Germinal center (tissue), 1 donor: ENCODE data around the gene NR4A3.
"Not testable (repeated sequence)": the region's sequence is repeated elsewhere in the genome, so short reads cannot be mapped to it uniquely, and the experiment has no call there.

ENCODE experiments used
- DNase-seq: peaks from one replicate; pipeline ENCODE4 v3.0.0; 2012; ENCODE audit warnings: mixed read lengths, low spot score

NR4A3 gene

GRCh38 chr9:99834474-99834873 is 12.8 kb downstream of the NR4A3 start:
- DNase-seq: no peak

- DNase-seq: no peak
Observed at GRCh38 chr9:99835142-99835541, 13.5 kb downstream of the NR4A3 start.

GRCh38 chr9:99835581-99835980 is 13.9 kb downstream of the NR4A3 start:
- DNase-seq: no peak

- DNase-seq: no peak
Observed at GRCh38 chr9:99840072-99840471, 18.4 kb downstream of the NR4A3 start.

GRCh38 chr9:99845063-99845462 is 23.4 kb downstream of the NR4A3 start:
- DNase-seq: no peak

- DNase-seq: no peak
Observed at GRCh38 chr9:99848447-99848846, 26.8 kb downstream of the NR4A3 start.

GRCh38 chr9:99850736-99851499 is 29.2 kb downstream of the NR4A3 start:
- no peak for DNase-seq

- DNase-seq: peak; percentile 18
Observed at GRCh38 chr9:99851500-99851822, 29.8 kb downstream of the NR4A3 start.

- DNase-seq: no peak
Observed at GRCh38 chr9:99852617-99853016, 30.9 kb downstream of the NR4A3 start.

GRCh38 chr9:99855467-99856176 is 33.9 kb downstream of the NR4A3 start:
- no peak for DNase-seq

- not testable (repeated sequence) for DNase-seq
Observed at GRCh38 chr9:99857576-99857975, 35.9 kb downstream of the NR4A3 start.

- no peak for DNase-seq
Observed at GRCh38 chr9:99858087-99858486, 36.4 kb downstream of the NR4A3 start.

GRCh38 chr9:99859243-99859980 is 37.7 kb downstream of the NR4A3 start:
- no peak for DNase-seq

- no peak for DNase-seq
Observed at GRCh38 chr9:99860266-99860665, 38.6 kb downstream of the NR4A3 start.

- no peak for DNase-seq
Observed at GRCh38 chr9:99863955-99864354, 42.3 kb downstream of the NR4A3 start.

GRCh38 chr9:99866398-99866797 is 44.7 kb downstream of the NR4A3 start:
- no peak for DNase-seq

- no peak for DNase-seq
Observed at GRCh38 chr9:99867536-99867935, 45.9 kb downstream of the NR4A3 start.

GRCh38 chr9:99867968-99868367 is 46.3 kb downstream of the NR4A3 start:
- DNase-seq: no peak

- no peak for DNase-seq
Observed at GRCh38 chr9:99868845-99869244, 47.2 kb downstream of the NR4A3 start.

- DNase-seq: no peak
Observed at GRCh38 chr9:99870126-99870525, 48.4 kb downstream of the NR4A3 start.

GRCh38 chr9:99873531-99873930 is 51.8 kb downstream of the NR4A3 start:
- DNase-seq: no peak

GRCh38 chr9:99873943-99874584 is 52.4 kb downstream of the NR4A3 start:
- DNase-seq: no peak

GRCh38 chr9:99876190-99876589 is 54.5 kb downstream of the NR4A3 start:
- DNase-seq: no peak
